SHP77 (cell line): ENCODE measurements around the gene PADI6.
"Not testable (repeated sequence)": the region's sequence is repeated elsewhere in the genome, so short reads cannot be mapped to it uniquely, and the experiment has no call there.

Experiments
- DNase-seq, 2 experiments: peaks; one replicate each; lab custom pipeline; 2025; lab: John Stamatoyannopoulos, UW

Gene PADI6

DNA sequence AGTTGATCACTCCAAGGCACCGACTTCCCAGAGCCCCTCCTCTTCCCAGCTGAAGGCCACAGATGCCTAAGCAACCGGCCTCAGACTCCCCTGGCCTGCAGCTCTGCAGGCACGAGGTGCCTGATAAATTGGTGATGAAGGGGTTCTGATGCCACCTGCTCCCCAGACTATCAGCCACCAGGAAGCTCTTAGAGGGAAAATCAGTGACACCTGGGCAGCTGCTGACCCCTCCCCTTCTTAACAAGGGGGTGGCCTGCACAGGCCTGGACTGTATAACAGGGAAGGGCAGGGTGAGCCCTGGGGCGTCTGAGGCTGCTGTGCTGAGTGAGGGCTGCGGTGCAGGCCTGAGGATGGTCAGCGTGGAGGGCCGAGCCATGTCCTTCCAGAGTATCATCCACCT is at the start of gene PADI6:
PADI6 (plus strand) TSS at position 301 of the 400 bp plus-strand sequence; CDS start at position 351, 50 bp downstream.
- no peak for DNase-seq

DNA sequence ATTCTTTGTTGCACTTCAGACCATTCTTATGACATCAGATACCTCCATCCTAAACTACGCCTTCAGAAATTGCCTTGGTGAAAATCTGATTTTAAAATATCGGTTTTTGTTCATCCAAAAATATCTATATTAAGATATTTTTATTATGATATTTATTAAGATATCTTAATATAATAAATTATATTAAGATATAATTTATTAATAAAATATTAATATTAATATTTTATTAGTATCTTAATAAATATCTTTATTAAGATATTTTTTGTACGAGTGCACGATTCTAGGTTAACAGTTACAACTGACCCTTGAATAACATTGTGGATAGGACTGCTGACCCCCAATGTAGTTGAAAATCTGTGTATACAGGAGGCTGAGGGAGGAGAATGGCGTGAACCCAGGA is 43.1 kb upstream of the PADI6 start:
- no peak for DNase-seq

DNA sequence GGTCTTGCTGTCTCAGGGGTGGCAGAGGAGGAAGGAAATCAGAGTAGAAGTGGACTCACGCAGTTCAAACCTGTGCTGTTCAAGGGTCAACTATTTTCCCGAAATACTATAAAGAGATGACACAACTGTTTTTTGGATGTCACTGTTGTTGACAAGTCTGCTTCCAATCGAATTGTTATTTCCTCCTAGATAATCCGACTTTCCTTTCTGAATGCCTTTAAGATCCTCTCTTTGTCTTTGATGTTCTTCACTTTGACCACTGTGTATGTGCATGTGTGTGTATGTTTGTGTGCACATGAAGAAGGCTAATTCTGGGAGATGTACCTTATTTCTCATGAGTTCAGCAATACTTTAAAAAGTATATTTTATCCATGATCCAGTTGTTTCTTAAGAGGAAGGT is 42.4 kb upstream of the PADI6 start:
- no peak for DNase-seq

DNA sequence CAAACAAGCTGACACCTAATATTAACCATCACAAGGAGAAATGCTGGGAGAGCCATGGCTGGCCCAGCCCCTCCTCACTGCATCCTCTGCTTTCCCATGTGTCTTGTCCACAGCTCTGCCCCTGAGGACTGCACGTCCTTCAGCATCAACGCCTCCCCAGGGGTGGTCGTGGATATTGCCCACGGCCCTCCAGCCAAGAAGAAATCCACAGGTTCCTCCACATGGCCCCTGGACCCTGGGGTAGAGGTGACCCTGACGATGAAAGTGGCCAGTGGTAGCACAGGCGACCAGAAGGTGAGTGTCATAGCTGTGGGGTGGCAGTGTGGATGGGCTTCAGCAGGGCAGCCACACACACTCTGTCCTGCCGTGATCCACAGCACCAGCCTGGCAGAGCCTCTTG is 41.1 kb upstream of the PADI6 start:
- DNase-seq, result no peak

DNA sequence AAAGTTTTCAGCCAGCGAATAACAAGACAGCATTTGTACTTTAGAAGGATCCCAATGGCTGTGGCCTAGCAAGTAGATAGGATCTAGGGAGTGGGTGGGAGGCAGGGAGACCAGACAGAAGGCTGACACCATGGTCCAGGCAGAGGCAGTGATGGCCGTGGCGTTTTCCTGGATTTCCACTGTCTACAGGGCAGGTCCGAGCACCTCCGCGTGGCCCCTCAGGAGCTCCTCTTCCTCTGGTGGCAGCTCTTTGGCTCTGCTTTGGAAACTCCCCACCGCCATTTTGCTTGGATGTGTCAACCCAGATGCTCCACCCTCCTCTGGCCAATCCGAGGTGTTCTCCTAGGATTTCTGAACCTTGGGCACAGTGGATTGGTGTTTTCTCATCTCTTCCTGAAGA is 38.9 kb upstream of the PADI6 start:
- DNase-seq, result no peak

DNA sequence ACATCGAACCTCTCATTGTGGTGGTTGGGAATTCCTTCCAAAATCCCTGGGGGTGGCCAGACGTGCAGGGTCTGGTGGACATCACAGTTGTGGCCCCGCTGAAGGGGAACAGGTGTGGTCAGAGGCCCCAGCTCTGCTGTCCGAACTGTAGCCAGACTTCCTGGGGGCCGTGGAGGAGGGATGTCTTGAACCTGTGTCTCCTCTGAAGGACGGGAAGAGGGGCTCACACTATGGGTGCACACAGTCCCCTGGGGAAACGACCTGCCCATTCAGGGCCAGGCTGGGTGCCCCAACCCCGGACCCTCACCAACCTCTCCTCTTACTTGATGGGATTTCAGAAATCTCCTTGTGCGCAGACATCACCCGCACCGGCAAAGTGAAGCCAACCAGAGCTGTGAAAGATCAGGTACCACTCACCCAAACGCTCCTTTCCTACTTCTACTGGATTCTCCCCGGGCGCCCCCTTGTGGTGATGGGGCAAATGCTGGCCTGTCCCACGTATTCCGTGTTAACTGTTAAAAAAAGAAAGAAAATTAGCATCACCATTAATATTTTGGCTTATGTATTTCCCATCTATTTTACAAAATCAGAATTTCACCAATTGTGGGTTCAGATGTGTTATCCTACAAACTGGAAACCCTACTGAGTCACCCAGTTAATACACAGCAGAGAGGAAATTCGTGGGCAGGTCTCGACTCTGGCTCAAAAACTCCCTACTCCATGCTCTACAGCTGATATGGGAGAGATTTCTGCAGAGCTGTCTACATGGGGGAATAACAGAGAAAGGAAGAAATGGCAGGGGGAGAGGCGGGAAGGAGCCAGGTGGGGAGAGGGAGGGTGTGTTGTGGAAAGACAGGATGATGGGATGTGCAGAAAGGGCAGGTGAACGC is 35.9 kb upstream of the PADI6 start:
- peak; percentile 37 to 63 for DNase-seq

DNA sequence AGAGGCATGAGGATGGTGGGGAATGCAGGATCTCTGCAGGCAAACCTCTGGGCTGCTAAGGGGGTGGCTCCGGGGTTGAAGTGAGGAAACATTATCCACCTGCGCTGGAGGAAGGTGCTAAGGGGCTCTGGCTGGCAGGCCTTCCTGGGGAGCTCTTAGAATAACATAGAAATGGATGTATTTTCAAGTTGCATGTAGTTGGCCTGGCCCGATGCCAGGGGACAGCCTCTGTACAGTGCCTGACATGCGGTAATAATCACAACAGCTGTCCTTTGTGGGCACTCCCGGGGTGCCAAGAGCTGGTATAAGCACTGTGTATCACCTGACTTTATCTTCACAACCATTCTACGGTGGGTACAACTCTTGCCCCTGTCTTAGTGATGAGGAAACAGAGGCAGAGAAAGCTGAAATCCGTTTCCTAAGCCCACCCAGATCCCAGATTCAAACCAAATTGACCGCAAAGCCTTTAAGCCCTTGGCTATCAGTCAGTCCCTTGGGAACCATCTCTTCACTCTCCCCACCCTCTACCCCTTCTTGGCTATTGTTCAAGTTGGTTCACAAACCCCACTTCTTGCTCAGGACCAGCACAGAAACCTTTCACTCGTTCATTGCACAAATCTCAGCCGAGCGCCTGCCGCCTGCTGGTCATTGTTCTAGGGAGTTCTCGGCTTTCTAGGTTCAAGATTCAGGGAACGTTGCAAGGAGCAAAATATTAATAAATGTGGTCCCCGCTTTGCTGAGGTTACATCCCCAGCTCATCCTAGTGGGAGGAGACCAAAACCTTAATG is 33.1 kb upstream of the PADI6 start:
- no peak for DNase-seq

DNA sequence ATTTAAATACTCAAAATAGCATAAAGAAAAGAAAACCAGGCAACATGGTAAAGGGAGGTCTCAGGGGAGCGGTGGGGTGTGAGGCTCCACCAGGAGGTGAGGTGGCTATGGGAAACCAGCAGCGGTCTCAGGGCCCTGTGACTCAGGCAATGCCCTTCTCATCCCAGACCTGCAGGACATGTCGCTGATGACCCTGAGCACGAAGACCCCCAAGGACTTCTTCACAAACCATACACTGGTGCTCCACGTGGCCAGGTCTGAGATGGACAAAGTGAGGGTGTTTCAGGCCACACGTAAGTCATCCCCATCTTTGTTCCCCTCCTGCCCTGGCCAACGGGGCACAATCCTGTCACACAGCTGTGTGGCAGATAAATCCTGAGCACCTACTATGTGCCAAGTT is 32.5 kb upstream of the PADI6 start:
- DNase-seq, result no peak

DNA sequence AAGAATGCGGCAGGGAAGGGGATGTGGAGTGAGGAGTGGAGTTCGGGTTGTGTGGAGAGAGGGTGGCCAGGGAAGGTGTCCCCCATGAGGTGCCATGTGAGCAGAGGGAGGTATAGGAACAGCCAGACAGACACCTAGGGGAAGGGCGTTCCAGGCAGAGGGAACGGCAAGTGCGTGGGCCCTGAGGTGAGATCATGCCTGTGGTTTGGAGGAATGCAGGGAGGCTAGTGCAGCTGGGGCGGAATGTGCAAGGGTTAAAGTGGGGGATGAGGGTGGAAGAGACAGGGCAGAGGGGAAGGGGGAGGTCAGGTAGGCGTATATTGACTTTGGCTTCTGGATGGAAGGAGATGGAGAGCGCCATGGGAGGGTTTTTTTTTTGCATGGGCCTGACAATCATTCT is 31.6 kb upstream of the PADI6 start:
- no peak for DNase-seq

DNA sequence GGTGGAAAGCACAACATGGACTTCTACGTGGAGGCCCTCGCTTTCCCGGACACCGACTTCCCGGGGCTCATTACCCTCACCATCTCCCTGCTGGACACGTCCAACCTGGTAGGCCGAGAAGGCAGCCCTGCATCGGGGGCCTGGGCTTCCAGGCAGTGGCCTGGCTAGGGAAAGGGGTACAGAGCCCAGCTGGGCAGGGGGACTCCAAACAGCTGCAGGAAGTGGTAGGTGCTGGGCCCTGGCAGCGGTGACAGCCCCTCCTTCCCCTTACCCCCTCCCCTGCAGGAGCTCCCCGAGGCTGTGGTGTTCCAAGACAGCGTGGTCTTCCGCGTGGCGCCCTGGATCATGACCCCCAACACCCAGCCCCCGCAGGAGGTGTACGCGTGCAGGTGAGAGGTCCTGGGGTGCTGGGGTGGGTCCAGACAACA is 30.0 kb upstream of the PADI6 start:
- DNase-seq, result no peak

DNA sequence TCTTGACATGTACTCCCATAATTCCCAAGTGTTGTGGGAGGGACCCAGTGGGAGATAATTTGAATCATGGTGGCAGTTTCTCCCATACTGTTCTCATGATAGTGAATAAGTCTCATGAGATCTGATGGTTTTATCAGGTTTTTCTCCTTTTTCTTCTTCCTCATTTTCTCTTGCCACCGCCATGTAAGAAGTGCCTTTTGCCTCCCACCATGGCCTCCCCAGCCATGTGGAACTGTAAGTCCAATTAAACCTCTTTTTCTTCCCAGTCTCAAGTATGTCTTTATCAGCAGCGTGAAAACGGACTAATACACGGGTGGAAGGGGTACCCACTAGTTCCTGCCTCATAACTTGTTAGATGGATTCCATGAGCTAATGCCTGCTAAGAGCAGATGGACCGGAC is 26.5 kb upstream of the PADI6 start:
- not testable (repeated sequence) for DNase-seq

DNA sequence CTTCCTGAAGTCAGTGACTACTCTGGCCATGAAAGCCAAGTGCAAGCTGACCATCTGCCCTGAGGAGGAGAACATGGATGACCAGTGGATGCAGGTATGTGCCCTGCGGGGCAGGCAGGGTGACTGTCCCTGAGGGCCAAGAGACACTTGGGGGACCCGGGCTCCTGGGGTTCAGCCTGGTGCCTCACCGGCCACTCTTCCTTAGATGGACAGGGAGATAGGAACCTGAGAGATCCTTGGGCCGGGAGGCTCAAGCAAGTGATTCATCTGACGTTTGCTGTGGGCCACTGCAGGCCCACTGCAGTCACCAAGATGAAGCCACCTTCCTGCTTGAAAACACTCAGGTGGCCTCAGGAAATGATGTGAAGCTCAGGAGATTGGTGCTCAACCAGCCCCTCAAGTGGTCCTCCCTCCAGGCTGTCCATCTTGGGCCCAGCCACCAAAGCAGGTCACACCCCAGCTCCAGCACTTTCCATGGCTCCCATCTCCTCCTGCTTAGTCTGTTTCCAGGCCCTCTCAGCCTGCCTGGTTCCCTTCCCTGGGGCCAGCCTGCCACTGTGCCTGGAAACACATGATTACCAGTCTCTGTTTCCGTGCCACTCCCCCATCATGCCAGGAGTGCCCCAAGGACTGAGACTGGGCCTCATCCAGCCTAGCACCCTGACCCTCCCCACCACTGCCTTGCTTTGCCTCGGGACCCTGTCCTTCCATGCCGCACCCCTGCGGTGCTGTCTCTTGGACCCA is 25.8 kb upstream of the PADI6 start:
- no peak for DNase-seq

DNA sequence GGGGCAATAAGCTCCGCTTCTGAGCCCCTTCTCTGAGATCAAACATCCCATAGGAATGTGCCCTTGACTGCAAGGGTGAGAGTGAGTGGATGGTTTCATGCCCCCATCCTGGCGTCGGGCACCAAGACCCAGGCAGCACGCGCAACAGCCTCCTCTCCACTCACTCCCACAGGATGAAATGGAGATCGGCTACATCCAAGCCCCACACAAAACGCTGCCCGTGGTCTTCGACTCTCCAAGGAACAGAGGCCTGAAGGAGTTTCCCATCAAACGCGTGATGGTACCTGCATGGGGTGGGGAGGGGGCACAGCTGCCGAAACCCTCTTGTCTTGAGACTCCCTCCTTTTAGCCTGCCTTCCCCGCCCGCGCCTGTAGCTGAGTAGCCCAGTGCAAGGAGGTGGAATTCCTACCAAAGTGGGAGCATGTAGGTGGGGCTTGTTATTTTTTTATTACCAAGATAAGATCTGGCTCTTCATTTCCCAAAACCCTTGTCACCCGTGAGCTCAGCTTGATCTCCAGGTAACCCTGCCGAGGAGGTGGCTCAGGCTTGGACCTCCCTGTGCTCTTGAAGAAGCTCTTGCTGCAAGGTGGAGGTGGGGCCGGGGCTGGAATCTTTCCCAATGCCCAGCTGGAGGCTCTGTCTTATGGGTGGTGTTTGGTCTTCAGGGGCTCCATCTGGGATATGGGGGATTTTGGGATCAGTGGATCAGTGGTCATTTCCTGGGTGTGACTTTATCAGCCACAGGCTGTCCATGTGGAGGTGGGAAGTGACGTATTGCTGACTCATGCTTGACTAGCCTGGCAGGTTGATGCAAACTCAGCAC is 24.0 kb upstream of the PADI6 start:
- DNase-seq, result no peak

DNA sequence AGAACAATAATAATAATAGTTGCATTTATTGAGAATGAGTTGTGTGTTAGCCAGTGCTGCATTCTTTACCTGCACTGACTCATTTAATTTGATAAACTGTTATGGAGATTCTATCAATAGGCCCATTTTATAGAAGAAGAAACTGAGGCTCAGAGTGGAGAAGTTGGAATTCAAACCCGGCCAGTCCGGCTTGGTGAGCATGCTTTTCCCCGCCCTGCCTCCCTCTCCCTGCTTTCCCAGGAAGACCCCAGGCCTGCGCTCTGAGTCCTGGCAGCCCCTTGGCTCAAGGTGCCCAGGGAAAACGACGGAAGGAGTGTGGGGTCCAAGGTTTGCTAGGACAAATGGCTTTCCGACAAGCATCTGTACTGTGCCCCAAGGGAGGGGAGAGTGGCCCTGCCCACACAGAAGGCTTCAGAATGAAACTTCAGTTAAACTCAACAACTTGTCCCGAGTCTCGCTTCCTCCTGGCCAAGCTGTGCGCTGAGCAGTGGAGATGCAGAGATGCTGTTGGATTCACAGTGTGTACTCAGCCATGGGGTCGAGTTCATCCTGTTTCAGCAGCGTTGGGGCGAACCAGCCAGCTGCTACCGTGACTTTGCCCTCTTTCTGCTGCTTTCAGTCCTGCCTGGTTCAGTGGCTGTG is 23.3 kb upstream of the PADI6 start:
- DNase-seq, result no peak

DNA sequence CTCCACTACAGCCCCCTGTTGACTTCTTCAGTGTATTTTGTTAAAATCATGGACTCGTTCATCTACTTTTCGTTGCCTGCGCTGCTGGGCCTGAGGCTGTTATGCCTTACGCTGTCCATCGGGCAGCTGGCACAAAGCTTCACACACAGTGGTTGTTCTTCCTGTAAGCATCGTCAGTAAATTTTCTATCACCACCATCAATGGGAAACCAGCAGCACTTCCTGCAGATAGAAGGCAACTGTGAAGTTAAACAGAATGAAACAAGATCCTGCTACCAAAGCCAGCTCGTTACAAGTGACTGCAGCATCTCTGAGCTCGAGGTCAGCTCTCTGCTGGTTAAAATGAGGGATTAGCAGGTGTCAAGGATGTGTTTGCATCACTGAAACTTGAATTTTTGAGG is 21.9 kb upstream of the PADI6 start:
- no peak for DNase-seq

DNA sequence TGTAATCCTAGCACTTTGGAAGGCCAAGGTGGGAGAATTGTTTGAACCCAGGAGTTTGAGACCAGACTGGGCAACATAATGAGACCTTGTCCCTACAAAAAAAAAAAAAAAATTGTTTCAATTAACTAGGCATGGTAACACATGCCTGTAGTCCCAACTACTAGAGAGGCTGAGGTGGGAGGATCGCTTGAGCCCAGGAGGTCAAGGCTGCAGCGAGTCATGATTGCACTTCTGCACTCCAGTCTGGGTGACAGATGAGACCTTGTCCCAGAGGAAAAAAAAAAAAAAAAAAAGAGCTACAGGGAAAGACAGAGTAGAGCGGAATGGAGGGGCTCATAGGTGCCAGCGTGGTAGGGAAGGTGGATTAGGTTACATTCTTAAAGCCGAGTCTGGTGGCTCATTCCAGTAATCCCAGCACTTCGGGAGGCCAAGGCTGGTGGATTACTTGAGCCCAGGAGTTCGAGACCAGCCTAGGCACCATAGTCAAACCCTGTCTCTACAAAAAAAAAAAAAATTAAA is 21.0 kb upstream of the PADI6 start:
- DNase-seq, result no peak

DNA sequence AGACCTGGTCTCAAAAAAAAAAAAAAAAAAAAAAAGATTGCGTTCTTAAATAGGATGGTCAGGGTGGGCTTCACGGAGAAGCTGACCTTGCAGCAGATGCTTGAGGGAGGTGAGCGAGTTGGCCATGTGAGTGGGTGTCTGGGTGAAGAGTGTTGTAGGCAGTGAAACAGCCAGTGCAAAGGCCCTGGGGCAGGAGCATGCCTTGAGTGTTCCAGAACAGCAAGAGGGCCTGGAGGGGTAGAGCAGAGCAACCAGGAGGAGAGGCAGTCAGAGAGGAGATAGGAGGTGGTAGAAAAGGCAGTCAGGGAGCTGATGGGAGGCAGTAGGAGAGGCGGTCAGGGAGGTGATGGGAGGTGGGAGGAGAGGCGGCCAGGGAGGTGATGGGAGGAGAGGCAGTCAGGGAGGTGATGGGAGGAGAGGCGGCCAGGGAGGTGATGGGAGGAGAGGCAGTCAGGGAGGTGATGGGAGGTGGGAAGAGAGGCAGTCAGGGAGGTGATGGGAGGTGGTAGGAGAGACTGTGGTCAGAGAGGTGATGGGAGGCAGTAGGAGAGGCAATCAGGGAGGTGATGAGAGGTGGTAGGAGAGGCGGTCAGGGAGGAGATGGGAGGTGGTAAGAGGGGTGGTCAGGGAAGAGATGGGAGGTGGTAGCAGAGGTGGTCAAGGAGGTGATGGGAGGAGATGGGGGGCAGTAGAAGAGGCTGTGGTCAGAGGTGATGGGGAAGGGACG is 20.2 kb upstream of the PADI6 start:
- DNase-seq, result no peak

DNA sequence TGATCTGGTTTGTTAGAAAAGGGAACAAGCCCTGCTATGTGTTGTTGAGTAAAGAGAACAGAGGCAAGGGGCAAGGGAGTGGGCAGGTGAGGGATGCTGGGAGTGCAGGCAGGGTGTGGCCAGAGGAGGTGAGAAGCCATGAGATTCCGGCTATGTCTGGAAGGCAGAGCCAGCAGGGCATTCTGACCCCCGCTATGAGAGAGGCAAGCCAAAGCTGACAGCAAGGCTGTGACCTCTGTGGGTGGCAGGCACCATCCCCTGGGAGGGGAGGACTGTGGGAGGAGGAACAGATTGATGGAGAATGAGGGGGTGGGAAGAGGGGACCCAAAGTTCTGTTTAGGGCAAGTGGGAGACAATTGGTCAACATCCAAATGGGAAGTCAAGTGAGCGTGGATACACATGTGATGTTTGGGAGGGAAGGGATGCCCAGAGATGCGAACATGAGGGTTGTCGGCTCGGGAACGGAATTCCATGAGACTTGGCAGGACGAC is 19.5 kb upstream of the PADI6 start:
- DNase-seq, result no peak

DNA sequence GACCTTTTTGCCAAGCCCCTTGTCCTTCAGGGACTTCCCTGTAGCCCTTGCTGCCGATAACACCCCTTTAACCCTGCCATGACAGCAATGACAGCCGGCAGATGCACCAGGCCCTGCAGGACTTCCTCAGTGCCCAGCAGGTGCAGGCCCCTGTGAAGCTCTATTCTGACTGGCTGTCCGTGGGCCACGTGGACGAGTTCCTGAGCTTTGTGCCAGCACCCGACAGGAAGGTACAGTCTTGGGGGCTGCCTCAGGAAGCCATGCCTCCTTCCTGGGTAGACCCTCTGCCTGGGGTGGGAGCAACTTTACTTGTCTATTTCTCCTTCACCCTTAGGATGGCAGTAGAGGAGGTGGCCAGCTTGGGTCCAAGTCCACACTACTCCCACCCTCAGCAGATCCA is 16.1 kb upstream of the PADI6 start:
- peak in 1 of 2 experiments; percentile 23 for DNase-seq
